Transverse colon (tissue), 4 donors: ENCODE measurements around the gene AGAP1. TPM values are rescaled to one million over a fixed set of nuclear protein-coding genes. Genes with fewer than 3 reads are reported as not detected.

Experiments
- DNase-seq: peaks from one replicate; pipeline ENCODE4 v3.0.0-alpha.2; 2019
- H3K27ac ChIP-seq, 4 donors: fragments of 200-600 bp; sonication (generic); 2 replicates each; pipeline ENCODE4 v1.5.1; 2016 to 2018; ENCODE audit warnings: inconsistent platforms in 4 of 4
- H3K27me3 ChIP-seq: fragments of 200-600 bp; sonication (generic); 2 replicates; pipeline ENCODE4 v1.5.1; 2017; ENCODE audit warnings: inconsistent platforms
- H3K36me3 ChIP-seq, 4 donors: fragments of 200-600 bp; sonication (generic); 2 replicates each; pipeline ENCODE4 v1.5.1; 2017 to 2019; ENCODE audit warnings: inconsistent platforms in 4 of 4
- H3K4me1 ChIP-seq, 4 donors: fragments of 200-600 bp; sonication (generic); 2 replicates each; pipeline ENCODE4 v1.5.1; 2017 to 2020; ENCODE audit warnings: inconsistent platforms in 4 of 4
- H3K4me3 ChIP-seq, 4 donors: fragments of 200-600 bp; sonication (generic); 1 replicate in 1 of 4; 2 replicates in 3 of 4; pipeline versions ENCODE4 v1.5.1 to v1.6.1; 2017 to 2019; ENCODE audit warnings: inconsistent platforms in 4 of 4
- H3K9me3 ChIP-seq, 2 donors: fragments of 200-600 bp; sonication (generic); 2 replicates each; pipeline ENCODE4 v1.5.1; 2017 to 2019; ENCODE audit warnings: inconsistent platforms in 2 of 2
- CTCF ChIP-seq, 5 experiments: fragments of 200-600 bp in 3 of 5; fragments of 450-650 bp in 2 of 5; sonication (generic) in 3 of 5; IDR thresholded peaks; 1 replicate in 2 of 5; 2 replicates in 3 of 5; pipeline ENCODE4 v1.5.1; 2016 to 2017; ENCODE audit warnings: antibody characterized with exemption in 5 of 5, inconsistent platforms in 3 of 5, mild to moderate bottlenecking in 2 of 5, moderate library complexity in 1 of 5
- EP300 ChIP-seq: sonication (generic); formaldehyde crosslinking; IDR thresholded peaks from one replicate; pipeline ENCODE4 v1.6.1; 2017; ENCODE audit warnings: antibody characterized with exemption, low read depth
- POLR2A ChIP-seq: fragments of 450-650 bp; IDR thresholded peaks from one replicate; pipeline ENCODE4 v1.6.1; 2016; ENCODE audit warnings: antibody characterized with exemption, mild to moderate bottlenecking, moderate library complexity
- POLR2AphosphoS5 ChIP-seq, 3 donors: sonication (generic); formaldehyde crosslinking; IDR thresholded peaks; one replicate each; pipeline ENCODE4 v1.6.1; 2016; ENCODE audit warnings: antibody characterized with exemption in 3 of 3
- WGBS, 2 donors: methylation state at CpG; one replicate each; pipeline ENCODE4 v1.1.5; 2018; ENCODE audit warnings: low coverage in 1 of 2; 5-methylcytosine and 5-hydroxymethylcytosine counted together
- in situ Hi-C, 4 donors: fragments of 200-750 bp; cut with MboI; loops; one replicate each; pipeline versions ENCODE4 v1.15.0 to v1.15.1; 2017; ENCODE audit warnings: low sequenced_read_pairs in 3 of 4, low pct_ligation_motif_present in 1 of 4, low pct_unique_long_range_greater_than_20kb in 1 of 4
- intact Hi-C: fragments of 100-400 bp; cut with DNase I; formaldehyde crosslinking; loops from one replicate; pipeline ENCODE4 v1.15.1; 2023; ENCODE audit warnings: low total_unique reads
- total RNA-seq, 4 donors: library from RNA; depleted of rRNA; stranded (reverse); fragments of >200 nt; gene quantifications; one replicate each; pipeline ENCODE4 v1.1.0, GENCODE V29; 2016

Gene AGAP1
- total RNA-seq, 4 donors from 2014 or later, result 56.1 to 96.9 (median 71.2) TPM

GRCh38 chr2:235799281-235799680 is 305.4 kb downstream of the AGAP1 start:
- TF ChIP-seq POLR2AphosphoS5 (IDR thresholded peaks at IDR 0.05) (no peak), POLR2A (no peak), CTCF (IDR thresholded peaks at IDR 0.05) (no peak), EP300 (no peak)
- no peaks in the 10 kb centered on the region for H3K27me3 ChIP-seq
- no peaks in the 10 kb centered on the region for H3K4me1 ChIP-seq
- no peak overlapping the region for H3K27ac ChIP-seq
- 89 to 94% methylated on average over 13 to 17 of the region's 17 CpGs for WGBS, 2 donors
- H3K4me3 ChIP-seq, result no peak overlapping the region
- intact Hi-C loops (no loop called here), in situ Hi-C loops (no loop called here)
- peaks cover 0 to 17% (median 3%) of the 10 kb centered on the region in 4 donors for H3K36me3 ChIP-seq
- H3K9me3 ChIP-seq, result no peaks in the 10 kb centered on the region
- DNase-seq, result no peak

GRCh38 chr2:235802542-235802941 is 308.7 kb downstream of the AGAP1 start:
- H3K36me3 ChIP-seq, result peaks cover 0 to 25% (median 3%) of the 10 kb centered on the region in 4 donors
- TF ChIP-seq POLR2AphosphoS5 (IDR thresholded peaks at IDR 0.05), result no peak
- no peak for TF ChIP-seq CTCF (IDR thresholded peaks at IDR 0.05)
- TF ChIP-seq EP300, result no peak
- no peak for TF ChIP-seq POLR2A
- H3K4me3 ChIP-seq, result no peak overlapping the region
- in situ Hi-C loops (no loop called here), intact Hi-C loops (no loop called here)
- H3K9me3 ChIP-seq, result no peaks in the 10 kb centered on the region
- DNase-seq, result no peak
- no peak overlapping the region for H3K27ac ChIP-seq
- no peaks in the 10 kb centered on the region for H3K4me1 ChIP-seq
- no peaks in the 10 kb centered on the region for H3K27me3 ChIP-seq

- TF ChIP-seq EP300 (no peak), POLR2AphosphoS5 (IDR thresholded peaks at IDR 0.05) (no peak), POLR2A (no peak), CTCF (IDR thresholded peaks at IDR 0.05) (no peak)
- in situ Hi-C loops (no loop called here), intact Hi-C loops (no loop called here)
- WGBS, 2 donors, result 89 to 94% methylated on average over 1 of the region's 1 CpG
- H3K27me3 ChIP-seq, result no peaks in the 10 kb centered on the region
- H3K4me3 ChIP-seq, result no peak overlapping the region
- H3K27ac ChIP-seq, result no peak overlapping the region
- DNase-seq, result no peak
- no peaks in the 10 kb centered on the region for H3K4me1 ChIP-seq
- H3K36me3 ChIP-seq, result peaks cover 0 to 23% (median 3%) of the 10 kb centered on the region in 4 donors
- H3K9me3 ChIP-seq, result no peaks in the 10 kb centered on the region
These were observed 309.2 kb downstream of the AGAP1 start for GRCh38 chr2:235803028-235803427.

- no peak for DNase-seq
- Histone ChIP-seq H3K27me3 (no peaks in the 10 kb centered on the region), H3K4me3 (no peak overlapping the region), H3K27ac (no peak overlapping the region), H3K9me3 (no peaks in the 10 kb centered on the region), H3K4me1 (no peaks in the 10 kb centered on the region), H3K36me3 (peaks cover 0 to 15% (median 3%) of the 10 kb centered on the region in 4 donors)
- TF ChIP-seq POLR2A (no peak), CTCF (IDR thresholded peaks at IDR 0.05) (no peak), EP300 (no peak), POLR2AphosphoS5 (IDR thresholded peaks at IDR 0.05) (no peak)
- intact Hi-C loops (no loop called here), in situ Hi-C loops (no loop called here)
- WGBS, 2 donors, result 80 to 100% methylated on average over 5 to 6 of the region's 6 CpGs
These were observed 310.8 kb downstream of the AGAP1 start for GRCh38 chr2:235804676-235805075.
